AG20443 (cell line): Measurements from ENCODE around the gene DTX1.
A peak's percentile ranks its signal among the peaks of the same experiment; 100 is the strongest.

Experiments used
- DNase-seq: peaks from one replicate; pipeline ENCODE4 v3.0.0; 2012; ENCODE audit warnings: low spot score, mixed read lengths

Gene DTX1

GRCh38 chr12:113071135-113072112 is 14.9 kb downstream of the DTX1 start:
- DNase-seq, result no peak

DNA sequence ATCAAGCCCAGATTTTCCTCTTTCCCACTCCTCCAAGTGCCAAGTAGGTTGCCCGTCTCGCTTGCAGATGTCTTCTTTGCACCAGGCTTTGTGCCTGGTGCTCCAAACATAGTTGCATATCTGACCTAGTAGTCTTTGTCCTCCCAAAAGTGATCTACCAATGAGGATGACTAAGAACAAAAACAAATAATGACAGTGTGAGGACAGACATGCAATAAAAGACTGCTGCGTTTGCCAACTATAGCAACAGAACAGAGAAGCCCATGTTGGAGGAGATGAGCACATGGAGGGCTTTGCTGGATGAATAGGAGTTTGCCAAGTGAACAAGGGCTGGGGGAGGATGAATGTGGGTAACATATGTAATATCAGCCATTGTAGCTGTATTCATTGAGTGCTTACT is 15.6 kb downstream of the DTX1 start:
- DNase-seq, result no peak

DNA sequence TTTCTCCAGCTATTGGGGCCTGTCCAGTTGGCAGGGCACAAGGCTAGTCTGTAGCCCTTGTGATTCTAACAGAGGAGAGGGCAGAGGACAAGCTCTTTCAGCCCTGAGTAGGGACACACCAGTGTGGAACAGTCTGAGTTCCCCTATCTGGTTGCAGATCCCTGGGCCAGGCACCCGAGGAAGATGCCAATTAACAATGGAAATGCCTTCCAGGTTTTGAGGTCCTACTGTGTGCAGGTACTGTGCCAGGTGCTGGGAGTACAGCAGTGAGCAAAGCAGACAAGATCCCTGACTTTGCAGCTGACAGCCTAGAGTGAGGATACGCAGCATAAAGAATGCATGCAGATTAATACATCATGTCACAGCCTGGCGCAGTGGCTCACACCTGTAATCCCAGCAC is 17.1 kb downstream of the DTX1 start:
- no peak for DNase-seq

- no peak for DNase-seq
Measured at GRCh38 chr12:113075137-113075683, 18.7 kb downstream of the DTX1 start.

DNA sequence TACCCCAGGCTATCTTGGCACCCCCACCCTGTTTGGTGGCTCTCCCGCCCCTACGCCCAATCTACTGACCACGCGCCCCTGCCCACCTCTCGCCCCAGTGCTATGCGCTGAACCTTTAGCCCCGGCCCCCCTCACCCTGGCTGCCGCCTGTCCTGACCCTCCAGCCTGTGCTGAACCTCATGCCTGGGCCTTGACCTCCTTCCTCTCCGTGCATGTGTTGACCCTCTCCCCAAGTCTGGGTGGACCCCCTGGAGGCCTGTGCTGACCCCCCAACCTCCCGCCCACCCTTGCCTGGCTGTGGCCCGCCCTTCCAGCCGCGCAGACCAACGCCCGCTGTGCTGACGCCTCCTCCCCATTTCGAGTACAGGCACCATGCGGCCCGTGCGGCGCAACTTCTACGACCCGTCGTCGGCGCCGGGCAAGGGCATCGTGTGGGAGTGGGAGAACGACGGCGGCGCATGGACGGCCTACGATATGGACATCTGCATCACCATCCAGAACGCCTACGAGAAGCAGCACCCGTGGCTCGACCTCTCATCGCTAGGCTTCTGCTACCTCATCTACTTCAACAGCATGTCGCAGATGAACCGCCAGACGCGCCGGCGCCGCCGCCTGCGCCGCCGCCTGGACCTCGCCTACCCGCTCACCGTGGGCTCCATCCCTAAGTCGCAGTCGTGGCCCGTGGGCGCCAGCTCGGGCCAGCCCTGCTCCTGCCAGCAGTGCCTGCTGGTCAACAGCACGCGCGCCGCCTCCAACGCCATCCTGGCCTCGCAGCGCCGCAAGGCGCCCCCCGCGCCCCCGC is 20.7 kb downstream of the DTX1 start:
- DNase-seq, result no peak

GRCh38 chr12:113077859-113078255 is 21.3 kb downstream of the DTX1 start:
- DNase-seq, result no peak

DNA sequence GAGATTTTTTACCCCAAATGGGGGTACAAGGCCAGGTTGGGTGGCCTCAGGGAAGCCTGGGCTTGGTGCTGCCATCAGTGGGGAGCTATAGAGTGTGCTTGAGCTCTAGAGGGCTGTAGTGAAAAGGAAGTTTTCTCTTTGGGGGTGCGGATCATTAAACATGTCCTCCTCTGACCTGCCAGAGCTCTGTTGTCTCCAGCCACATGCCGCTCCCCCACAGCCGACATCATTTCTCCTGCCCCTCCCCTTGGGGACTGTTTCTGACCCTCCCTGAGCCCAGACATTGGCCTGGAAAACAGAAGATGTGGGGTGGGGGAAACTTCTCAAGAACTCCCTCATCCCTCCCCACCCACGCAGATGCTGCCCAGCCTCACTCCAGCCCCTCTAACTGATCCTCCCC is 25.3 kb downstream of the DTX1 start:
- DNase-seq, result no peak

- DNase-seq, result no peak
Measured at GRCh38 chr12:113082486-113083148, 26.1 kb downstream of the DTX1 start.

DNA sequence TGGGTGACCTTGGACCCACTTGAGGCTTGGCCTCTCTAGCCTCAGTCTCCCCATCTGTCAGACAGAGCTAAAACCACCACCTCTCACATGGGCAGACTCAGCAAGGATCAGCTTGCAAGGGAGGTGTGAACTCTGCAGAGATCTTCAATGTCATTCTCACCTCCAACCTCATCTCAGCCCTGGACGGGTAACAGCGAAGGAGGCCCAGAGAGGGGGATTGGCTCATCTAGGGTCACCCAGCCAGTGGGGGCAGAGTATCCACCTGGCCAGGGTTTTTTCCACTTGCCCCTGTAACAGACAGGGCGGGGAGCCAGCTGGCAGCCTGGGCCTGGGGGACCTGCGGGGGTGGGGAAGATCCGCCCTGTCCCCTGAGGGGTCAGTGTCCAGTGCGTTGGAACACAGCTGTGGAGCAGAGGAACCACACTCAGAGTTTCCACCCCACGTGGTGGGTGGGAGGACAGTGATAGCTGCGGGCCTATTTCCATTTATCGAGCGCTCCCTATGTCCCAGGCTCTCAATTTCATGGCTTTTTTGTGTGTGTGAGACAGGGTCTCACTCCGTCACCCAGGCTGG is 27.4 kb downstream of the DTX1 start:
- no peak for DNase-seq

GRCh38 chr12:113086249-113087164 is 30.0 kb downstream of the DTX1 start:
- DNase-seq, result no peak

DNA sequence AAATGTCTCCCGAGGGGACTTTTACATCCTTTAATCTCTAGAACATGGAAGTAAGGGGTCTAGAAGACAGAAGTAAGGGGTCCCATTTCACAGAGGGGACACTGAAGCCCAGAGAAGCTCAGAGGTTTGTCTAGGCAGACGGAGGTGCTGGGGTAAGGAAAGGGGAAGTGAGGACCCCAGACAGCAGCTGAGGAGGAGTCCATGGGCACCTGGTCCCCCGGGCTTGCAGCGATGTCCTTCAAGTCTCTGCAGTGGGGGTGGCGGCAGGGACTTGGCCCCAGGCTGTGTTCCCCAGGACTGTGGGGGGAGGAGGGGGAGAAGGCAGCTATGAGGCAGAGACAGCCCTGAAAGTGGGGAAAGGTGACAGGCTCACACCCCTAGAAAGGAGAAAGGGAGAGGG is 30.7 kb downstream of the DTX1 start:
- DNase-seq, result no peak

- DNase-seq, result no peak
Measured at GRCh38 chr12:113088037-113088436, 31.5 kb downstream of the DTX1 start.

DNA sequence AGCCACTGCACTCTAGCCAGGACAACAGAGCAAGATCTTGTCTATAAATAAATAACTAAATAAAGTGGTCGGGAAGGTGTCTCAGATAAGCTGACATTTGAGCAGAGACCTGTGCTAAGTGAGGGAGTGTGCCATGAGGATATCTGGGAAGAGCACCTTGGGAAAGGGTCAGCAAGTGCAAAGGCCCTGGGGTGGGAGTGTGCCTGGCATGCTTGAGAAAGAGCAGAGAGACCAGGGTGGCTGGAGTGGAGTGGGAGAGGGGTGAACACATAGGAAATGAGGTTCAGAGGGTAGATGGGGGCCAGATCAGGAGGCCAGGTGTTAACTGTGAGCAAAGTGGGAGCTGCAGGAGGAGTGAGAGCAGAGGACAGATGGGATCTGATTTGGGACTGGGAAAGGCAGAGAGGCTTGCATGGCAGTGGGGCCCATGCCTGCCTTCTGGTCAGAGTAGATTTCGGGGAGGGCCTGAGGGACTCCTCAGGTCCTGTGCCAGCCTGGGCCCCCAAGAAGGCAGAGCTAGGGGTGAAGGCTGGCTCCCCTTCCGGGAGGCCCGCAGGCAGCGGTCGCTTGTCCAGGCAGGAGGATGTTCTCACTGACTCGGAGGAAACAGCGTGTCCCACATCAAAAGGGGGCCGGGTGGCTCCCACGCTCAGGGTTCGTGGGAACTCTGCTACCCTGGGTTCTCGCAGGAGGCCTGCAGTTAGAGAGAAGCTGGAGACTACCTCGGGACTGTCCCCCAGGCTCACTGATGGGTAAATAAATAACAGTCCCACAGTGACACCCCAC is 32.6 kb downstream of the DTX1 start:
- DNase-seq, result no peak

GRCh38 chr12:113089839-113090238 is 33.3 kb downstream of the DTX1 start:
- no peak for DNase-seq

GRCh38 chr12:113090740-113091139 is 34.2 kb downstream of the DTX1 start:
- DNase-seq, result no peak

DNA sequence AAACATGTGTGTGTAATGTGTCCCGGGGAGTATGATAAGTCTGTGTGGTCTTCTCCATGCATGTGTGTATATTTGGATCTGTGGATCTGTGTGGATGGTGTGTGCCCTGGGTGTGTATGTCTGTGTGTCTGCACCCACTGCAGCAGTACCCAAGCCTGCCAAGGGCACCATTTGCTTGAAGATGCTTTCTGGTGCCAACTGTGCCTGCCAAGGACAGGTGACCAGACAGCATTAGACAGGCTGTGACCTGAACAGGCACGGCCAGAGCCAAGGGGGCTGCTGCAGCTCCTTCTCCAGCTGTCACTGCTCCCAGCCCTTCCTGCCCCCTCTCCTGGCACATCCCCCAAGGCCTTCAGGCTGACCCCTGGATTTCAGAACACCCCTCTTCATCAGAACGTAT is 35.0 kb downstream of the DTX1 start:
- no peak for DNase-seq

- peak; percentile 38 for DNase-seq
Measured at GRCh38 chr12:113092607-113093408, 36.3 kb downstream of the DTX1 start.

- no peak for DNase-seq
Measured at GRCh38 chr12:113093409-113094101, 37.0 kb downstream of the DTX1 start.
